Endothelial cell of umbilical vein (primary cell): ENCODE measurements around the gene LGALS1. TPM values are rescaled to one million over a fixed set of nuclear protein-coding genes. Genes with fewer than 3 reads are reported as not detected.

Source experiments
- BruUV-seq: library from RNA; stranded (reverse); fragments of 400-500 nt; replicated peaks from 2 replicates; lab custom pipeline; 2021; lab: Mats Ljungman, UMichigan
- CTCF ChIA-PET: fragments of 300-600, 350-600 bp; sonication (Branson Sonifier 250); formaldehyde crosslinking; loops from one replicate; lab custom pipeline; 2021; ENCODE audit warnings: antibody characterized with exemption, inconsistent platforms; lab: Charles Lee
- POLR2A ChIA-PET: fragments of 300-600, 350-600 bp; sonication (Branson Sonifier 250); formaldehyde crosslinking; loops from one replicate; lab custom pipeline; 2021; ENCODE audit warnings: antibody characterized with exemption, inconsistent platforms; lab: Charles Lee
- DNase-seq: peaks from one replicate; pipeline ENCODE4 v3.0.0-alpha.2; 2011; ENCODE audit warnings: low read depth, low spot score
- FAIRE-seq: peaks from 2 replicates; lab custom pipeline; 2011; peaks lifted over from hg19 to GRCh38; lab: Jason Lieb, UNC
- H2AFZ ChIP-seq: 2 replicates; pipeline ENCODE4 v1.6.0; 2012; ENCODE audit warnings: low read depth, low read length, control low read depth, inconsistent platforms
- H3K27ac ChIP-seq: 2 replicates; pipeline ENCODE4 v1.5.1; 2011; ENCODE audit warnings: low read depth, mild to moderate bottlenecking, control low read depth, low read length, moderate library complexity; ENCODE audit not compliant: insufficient read depth
- H3K27me3 ChIP-seq, 2 experiments: 2 replicates each; pipeline versions ENCODE4 v1.6.0 to v1.6.1; 2011; ENCODE audit warnings: low read length in 2 of 2, mixed read lengths in 1 of 2; ENCODE audit not compliant: control insufficient read depth in 2 of 2, insufficient read depth in 2 of 2
- H3K36me3 ChIP-seq, 2 experiments: 2 replicates in 1 of 2; 3 replicates in 1 of 2; pipeline ENCODE4 v1.5.1; 2011; ENCODE audit warnings: low read length in 2 of 2, mild to moderate bottlenecking in 1 of 2, moderate library complexity in 1 of 2; ENCODE audit not compliant: control insufficient read depth in 2 of 2, insufficient read depth in 2 of 2; ENCODE audit errors: extremely low read depth in 1 of 2
- H3K4me1 ChIP-seq: 3 replicates; pipeline ENCODE4 v1.5.1; 2011; ENCODE audit warnings: mild to moderate bottlenecking, low read length; ENCODE audit not compliant: control insufficient read depth, insufficient read depth; ENCODE audit errors: extremely low read depth
- H3K4me2 ChIP-seq: 2 replicates; pipeline ENCODE4 v1.6.1; 2011; ENCODE audit warnings: low read length, control low read depth, mixed read lengths; ENCODE audit not compliant: insufficient read depth
- H3K4me3 ChIP-seq, 3 experiments: fragments of 200-600 bp in 1 of 3; sonication (generic), shearing (Covaris generic) in 1 of 3; replicated peaks in 1 of 3; 2 replicates each; pipeline ENCODE4 v1.5.1; 2011 to 2016; ENCODE audit warnings: control low read depth in 3 of 3, low read length in 3 of 3, mild to moderate bottlenecking in 2 of 3, inconsistent platforms in 1 of 3, low read depth in 1 of 3, moderate library complexity in 1 of 3; ENCODE audit not compliant: insufficient read depth in 1 of 3
- H3K79me2 ChIP-seq: 2 replicates; pipeline ENCODE4 v1.6.0; 2012; ENCODE audit warnings: low read length, inconsistent platforms; ENCODE audit not compliant: control insufficient read depth, insufficient read depth
- H3K9ac ChIP-seq: replicated peaks from 2 replicates; pipeline ENCODE3; 2011; ENCODE audit warnings: low read length, control low read depth; ENCODE audit not compliant: insufficient read depth; ENCODE audit errors: extremely low read depth
- H3K9me1 ChIP-seq: replicated peaks from 3 replicates; pipeline ENCODE4 v1.6.0; 2011; ENCODE audit warnings: mild to moderate bottlenecking, low read length; ENCODE audit not compliant: control insufficient read depth, insufficient read depth; ENCODE audit errors: extremely low read depth
- H3K9me3 ChIP-seq: replicated peaks from 2 replicates; pipeline ENCODE4 v1.5.1; 2012; ENCODE audit warnings: low read length, inconsistent platforms; ENCODE audit not compliant: control insufficient read depth, insufficient read depth
- H4K20me1 ChIP-seq: replicated peaks from 2 replicates; pipeline ENCODE3; 2011; ENCODE audit warnings: mild to moderate bottlenecking, low read length; ENCODE audit not compliant: control insufficient read depth, insufficient read depth; ENCODE audit errors: extremely low read depth
- EZH2 ChIP-seq: IDR thresholded peaks from 2 replicates; pipeline ENCODE4 v1.6.1; 2012; ENCODE audit warnings: borderline replicate concordance, low read depth, mild to moderate bottlenecking, moderate library complexity, low read length, inconsistent platforms; ENCODE audit not compliant: severe bottlenecking
- FOS ChIP-seq: IDR thresholded peaks from 2 replicates; pipeline ENCODE4 v1.6.1; 2011; ENCODE audit warnings: mild to moderate bottlenecking, low read length, moderate library complexity, borderline replicate concordance; ENCODE audit not compliant: insufficient read depth
- GATA2 ChIP-seq: IDR thresholded peaks from 2 replicates; pipeline ENCODE4 v1.7.0; 2011; ENCODE audit warnings: low read depth, mild to moderate bottlenecking, moderate library complexity, mixed read lengths, low read length; ENCODE audit not compliant: insufficient read length, insufficient read depth
- JUN ChIP-seq: IDR thresholded peaks from 2 replicates; pipeline ENCODE4 v1.6.1; 2011; ENCODE audit warnings: borderline replicate concordance, low read depth; ENCODE audit not compliant: insufficient read length, insufficient read depth
- MAX ChIP-seq: IDR thresholded peaks from 2 replicates; pipeline ENCODE4 v1.6.1; 2011; ENCODE audit not compliant: insufficient read depth, insufficient read length
- MYC ChIP-seq: IDR thresholded peaks from one replicate; pipeline ENCODE4 v1.6.1; 2011; ENCODE audit warnings: mild to moderate bottlenecking, low read depth, low read length
- POLR2A ChIP-seq: IDR thresholded peaks from 2 replicates; pipeline ENCODE4 v1.6.1; 2012; ENCODE audit warnings: low read depth, mild to moderate bottlenecking, control low read depth, low read length
- POLR2AphosphoS5 ChIP-seq: IDR thresholded peaks from 2 replicates; pipeline ENCODE4 v1.6.1; 2012; ENCODE audit warnings: low read depth, mild to moderate bottlenecking, control low read depth, low read length, moderate library complexity; ENCODE audit not compliant: insufficient read depth
- dilution Hi-C: fragments of 300-500 bp; cut with MboI; formaldehyde crosslinking; loops from one replicate; pipeline ENCODE4 v1.15.0; 2019; ENCODE audit warnings: low sequenced_read_pairs; ENCODE audit not compliant: extremely low pct_ligation_motif_present
- intact Hi-C: fragments of 100-400 bp; cut with micrococcal nuclease; formaldehyde crosslinking; loops from one replicate; pipeline ENCODE4 v1.10.0; 2022
- polyA plus RNA-seq, 4 experiments: library from polyadenylated mRNA; depleted of rRNA in 3 of 4; stranded (reverse) in 3 of 4; unstranded in 1 of 4; fragments of >200 nt; gene quantifications; 2 replicates each; pipeline versions ENCODE4 v1.2.1 to v1.2.3, GENCODE V29; 2011 to 2012; ENCODE audit warnings: missing spikeins in 1 of 4
- total RNA-seq: library from RNA; stranded (reverse); gene quantifications from 2 replicates; pipeline ENCODE4 v1.2.3, GENCODE V29; 2021
- TF ChIP-seq, protein P1 (sequence below), 2 donors: IDR thresholded peaks; 1 replicate in 1 of 2; 2 replicates in 1 of 2; pipeline ENCODE4 v1.5.1; 2011; ENCODE audit warnings: low read length in 2 of 2, mild to moderate bottlenecking in 2 of 2, moderate library complexity in 2 of 2, control low read depth in 1 of 2, inconsistent platforms in 1 of 2, low read depth in 1 of 2; ENCODE audit not compliant: insufficient read depth in 1 of 2; ENCODE audit errors: extremely low read depth in 1 of 2

The LGALS1 gene
- total and polyA plus RNA-seq, 2 donors (not counting 3 experiments of a cell fraction or from before 2014, with no cell fraction given), result 2,698 to 13,642 TPM

- POLR2A ChIA-PET, result interaction anchor here (1.0 kb wide), 1 partner anchor 11 kb away, joined by 3 read pairs; no protein-coding TSS in a partner anchor
- no peak overlapping the region for H3K27ac ChIP-seq
- DNase-seq, result no peak
Measured at GRCh38 chr22:37663521-37664140, 11.8 kb upstream of the LGALS1 start.

More at GRCh38 chr22:37663521-37664140, 11.8 kb upstream of the LGALS1 start:
- no peaks in the 10 kb centered on the region for H3K9me3 ChIP-seq
- H3K9me1 ChIP-seq, result no peaks in the 10 kb centered on the region
- no TSS peak for BruUV-seq
- H3K9ac ChIP-seq, result no peak overlapping the region
- peaks cover 0 to 10% of the 10 kb centered on the region in 2 experiments for H3K36me3 ChIP-seq
- intact Hi-C loops, result no loop called here
- no peak for FAIRE-seq
- peaks cover 32% of the 10 kb centered on the region for H3K79me2 ChIP-seq
- no peak overlapping the region for H3K4me3 ChIP-seq
- no peak overlapping the region for H2AFZ ChIP-seq
- H3K27me3 ChIP-seq, result no peaks in the 10 kb centered on the region
- peaks cover 10% of the 10 kb centered on the region for H3K4me1 ChIP-seq
- CTCF ChIA-PET, result interaction anchor here (0.7 to 8.6 kb wide), 7 partner anchors 9 to 61 kb away, joined by 3 to 220 read pairs (median 4); partner anchors contain the start of genes LGALS1 and NOL12
- H3K4me2 ChIP-seq, result no peak overlapping the region
- TF ChIP-seq POLR2A, result no peak
- no peak for TF ChIP-seq MYC
- TF ChIP-seq EZH2, result no peak
- TF ChIP-seq GATA2, result no peak
- TF ChIP-seq, protein P1, sequence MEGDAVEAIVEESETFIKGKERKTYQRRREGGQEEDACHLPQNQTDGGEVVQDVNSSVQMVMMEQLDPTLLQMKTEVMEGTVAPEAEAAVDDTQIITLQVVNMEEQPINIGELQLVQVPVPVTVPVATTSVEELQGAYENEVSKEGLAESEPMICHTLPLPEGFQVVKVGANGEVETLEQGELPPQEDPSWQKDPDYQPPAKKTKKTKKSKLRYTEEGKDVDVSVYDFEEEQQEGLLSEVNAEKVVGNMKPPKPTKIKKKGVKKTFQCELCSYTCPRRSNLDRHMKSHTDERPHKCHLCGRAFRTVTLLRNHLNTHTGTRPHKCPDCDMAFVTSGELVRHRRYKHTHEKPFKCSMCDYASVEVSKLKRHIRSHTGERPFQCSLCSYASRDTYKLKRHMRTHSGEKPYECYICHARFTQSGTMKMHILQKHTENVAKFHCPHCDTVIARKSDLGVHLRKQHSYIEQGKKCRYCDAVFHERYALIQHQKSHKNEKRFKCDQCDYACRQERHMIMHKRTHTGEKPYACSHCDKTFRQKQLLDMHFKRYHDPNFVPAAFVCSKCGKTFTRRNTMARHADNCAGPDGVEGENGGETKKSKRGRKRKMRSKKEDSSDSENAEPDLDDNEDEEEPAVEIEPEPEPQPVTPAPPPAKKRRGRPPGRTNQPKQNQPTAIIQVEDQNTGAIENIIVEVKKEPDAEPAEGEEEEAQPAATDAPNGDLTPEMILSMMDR (IDR thresholded peaks at IDR 0.05; ENCODE audit: extremely low read depth in 1 of 2, insufficient read depth in 1 of 2, low read depth in 1 of 2, low read length in 2 of 2), result no peak
- no peak for TF ChIP-seq MAX
- no peak for TF ChIP-seq POLR2AphosphoS5
- no peak for TF ChIP-seq JUN
- TF ChIP-seq FOS, result no peak
- H4K20me1 ChIP-seq, result no peaks in the 10 kb centered on the region
- dilution Hi-C loops, result no loop called here
